ENCODE data around the gene POLR1B. TPM values are rescaled to one million over a fixed set of nuclear protein-coding genes. Genes with fewer than 3 reads are reported as not detected.
"Not testable (repeated sequence)": the region's sequence is repeated elsewhere in the genome, so short reads cannot be mapped to it uniquely, and the experiment has no call there.

POLR1B gene
- polyA plus RNA-seq, 1 of the 3 experiments (the other 2 are of a cell fraction), result 13.4 TPM

DNA sequence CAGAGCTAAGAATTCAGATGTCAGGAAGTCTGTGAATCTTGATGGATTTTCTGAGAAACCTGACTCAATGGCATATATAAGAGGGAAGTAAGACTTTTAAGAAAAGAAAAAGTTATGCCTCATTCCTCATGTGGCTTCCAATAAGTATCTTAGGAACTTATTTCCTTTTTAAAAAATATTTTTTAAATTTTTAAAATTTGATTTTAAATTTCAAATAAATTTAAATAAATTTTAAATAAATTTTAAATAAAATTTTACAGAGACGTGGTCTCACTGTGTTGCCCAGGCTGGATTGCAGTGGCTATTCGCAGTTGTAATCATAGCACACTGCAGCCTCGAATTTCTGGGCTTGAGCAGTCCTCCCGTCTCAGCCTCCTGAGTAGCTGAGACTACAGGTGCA, 11.5 kb upstream of the POLR1B start (continued):
- TF ChIP-seq CTCF (IDR thresholded peaks at IDR 0.05) (no peak), TEAD4 (IDR thresholded peaks at IDR 0.05; ENCODE audit: borderline replicate concordance, insufficient read depth) (no peak)

- POLR2A ChIA-PET, result interaction anchor here (0.5 kb wide), 1 partner anchor 79 kb away, joined by 3 read pairs; no protein-coding TSS in a partner anchor
- 96% methylated on average over 1 of the region's 1 CpG for WGBS (ENCODE audit: low lambda C conversion rate)
- no peaks in the 10 kb centered on the region for H3K4me1 ChIP-seq (ENCODE audit: control insufficient read depth in 1 of 2, insufficient read depth in 2 of 2, low read depth in 1 of 2, low read length in 1 of 2)
- H3K4me3 ChIP-seq (ENCODE audit: low read depth in 2 of 2, low read length in 1 of 2), result no peak overlapping the region
- no peak overlapping the region for H2AFZ ChIP-seq (ENCODE audit: low read depth)
- no peaks in the 10 kb centered on the region for H4K20me1 ChIP-seq (ENCODE audit: insufficient read depth)
- H3K9me2 ChIP-seq, result no peaks in the 10 kb centered on the region
- no peak overlapping the region for H3K27ac ChIP-seq (ENCODE audit: low read depth in 2 of 2, low read length in 1 of 2)
- no peaks in the 10 kb centered on the region for H3K27me3 ChIP-seq (ENCODE audit: insufficient read depth)
- no peak overlapping the region for H3K9ac ChIP-seq
- no peak for TF ChIP-seq CTCF (IDR thresholded peaks at IDR 0.05)
- no peak for TF ChIP-seq GATA2 (CRISPR knock-in tag; IDR thresholded peaks at IDR 0.05)
- TF ChIP-seq CHD2 (IDR thresholded peaks at IDR 0.05; ENCODE audit: low read length, partially characterized antibody), result no peak
- TF ChIP-seq TCF12 (IDR thresholded peaks at IDR 0.05), result no peak
- no peak for TF ChIP-seq NFIC (IDR thresholded peaks at IDR 0.05; ENCODE audit: borderline replicate concordance)
- TF ChIP-seq MXI1 (IDR thresholded peaks at IDR 0.05; ENCODE audit: low read depth, low read length), result no peak
- TF ChIP-seq JUND (IDR thresholded peaks at IDR 0.05), result no peak
- TF ChIP-seq RXRA (IDR thresholded peaks at IDR 0.05; ENCODE audit: borderline replicate concordance, low read depth), result no peak
- TF ChIP-seq SIN3A (IDR thresholded peaks at IDR 0.05; ENCODE audit: borderline replicate concordance, low read depth, low read length), result no peak
- no peak for TF ChIP-seq TEAD4 (IDR thresholded peaks at IDR 0.05; ENCODE audit: borderline replicate concordance, insufficient read depth)
- TF ChIP-seq, protein P1, sequence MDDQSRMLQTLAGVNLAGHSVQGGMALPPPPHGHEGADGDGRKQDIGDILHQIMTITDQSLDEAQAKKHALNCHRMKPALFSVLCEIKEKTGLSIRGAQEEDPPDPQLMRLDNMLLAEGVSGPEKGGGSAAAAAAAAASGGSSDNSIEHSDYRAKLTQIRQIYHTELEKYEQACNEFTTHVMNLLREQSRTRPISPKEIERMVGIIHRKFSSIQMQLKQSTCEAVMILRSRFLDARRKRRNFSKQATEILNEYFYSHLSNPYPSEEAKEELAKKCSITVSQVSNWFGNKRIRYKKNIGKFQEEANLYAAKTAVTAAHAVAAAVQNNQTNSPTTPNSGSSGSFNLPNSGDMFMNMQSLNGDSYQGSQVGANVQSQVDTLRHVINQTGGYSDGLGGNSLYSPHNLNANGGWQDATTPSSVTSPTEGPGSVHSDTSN (IDR thresholded peaks at IDR 0.05), result no peak
- TF ChIP-seq FOXM1 (IDR thresholded peaks at IDR 0.05; ENCODE audit: low read depth), result no peak
- TF ChIP-seq GABPA (IDR thresholded peaks at IDR 0.05; ENCODE audit: low read depth), result no peak
- no peak for TF ChIP-seq POLR2AphosphoS5 (IDR thresholded peaks at IDR 0.05; ENCODE audit: low read depth, low read length)
- no peak for TF ChIP-seq SMC3 (IDR thresholded peaks at IDR 0.05; ENCODE audit: low read depth, low read length)
- TF ChIP-seq TAF1 (IDR thresholded peaks at IDR 0.05; ENCODE audit: borderline replicate concordance, low read depth, low read length), result no peak
- H3K4me2 ChIP-seq, result no peak overlapping the region
- DNase-seq, result no peak
- H3K9me3 ChIP-seq, result no peaks in the 10 kb centered on the region
- peaks cover 24 to 32% of the 10 kb centered on the region in 2 experiments for H3K36me3 ChIP-seq (replicated peaks in 1 of 2; ENCODE audit: control insufficient read depth in 1 of 2, insufficient read depth in 2 of 2, low read length in 1 of 2)
- peaks cover 6% of the 10 kb centered on the region for H3F3A ChIP-seq (replicated peaks; ENCODE audit: insufficient read depth)
- no peaks in the 10 kb centered on the region; the same call in 1 of the 2 replicates for H3K79me2 ChIP-seq (ENCODE audit: insufficient read depth)
- CTCF ChIA-PET, result no interaction called here
These were observed 7.4 kb upstream of the POLR1B start for GRCh38 chr2:112534826-112535225.

GRCh38 chr2:112536665-112537064, 5.6 kb upstream of the POLR1B start:
- H3K79me2 ChIP-seq (ENCODE audit: insufficient read depth); H3K9ac ChIP-seq; H3K4me1 ChIP-seq (ENCODE audit: control insufficient read depth in 1 of 2, insufficient read depth in 2 of 2, low read depth in 1 of 2, low read length in 1 of 2); H2AFZ ChIP-seq (ENCODE audit: low read depth); H3K9me3 ChIP-seq; H3K27ac ChIP-seq (ENCODE audit: low read depth in 2 of 2, low read length in 1 of 2); H3K27me3 ChIP-seq (ENCODE audit: insufficient read depth); H4K20me1 ChIP-seq (ENCODE audit: insufficient read depth); H3K9me2 ChIP-seq; POLR2A ChIA-PET; H3K4me2 ChIP-seq; DNase-seq; H3F3A ChIP-seq (replicated peaks; ENCODE audit: insufficient read depth); H3K4me3 ChIP-seq (ENCODE audit: low read depth in 2 of 2, low read length in 1 of 2): not testable (repeated sequence)
- CTCF ChIA-PET, result interaction anchor here (1.4 kb wide), 1 partner anchor 21 kb away, joined by 3 read pairs; no protein-coding TSS in a partner anchor
- peaks cover 11 to 15% of the 10 kb centered on the region in 2 experiments for H3K36me3 ChIP-seq (replicated peaks in 1 of 2; ENCODE audit: control insufficient read depth in 1 of 2, insufficient read depth in 2 of 2, low read length in 1 of 2)
